RCC 7860 (cell line): ENCODE measurements around the gene GIN1.
"Not testable (repeated sequence)": the region's sequence is repeated elsewhere in the genome, so short reads cannot be mapped to it uniquely, and the experiment has no call there.

Source experiments
- DNase-seq: peaks from one replicate; pipeline ENCODE4 v3.0.0-alpha.2; 2015; ENCODE audit warnings: low spot score
- FAIRE-seq: peaks from 2 replicates; lab custom pipeline; 2012; peaks lifted over from hg19 to GRCh38; lab: Jason Lieb, UNC

Gene GIN1

GRCh38 chr5:103111468-103111867, 8.5 kb downstream of the GIN1 start:
- FAIRE-seq (no peak), DNase-seq (no peak)

DNA sequence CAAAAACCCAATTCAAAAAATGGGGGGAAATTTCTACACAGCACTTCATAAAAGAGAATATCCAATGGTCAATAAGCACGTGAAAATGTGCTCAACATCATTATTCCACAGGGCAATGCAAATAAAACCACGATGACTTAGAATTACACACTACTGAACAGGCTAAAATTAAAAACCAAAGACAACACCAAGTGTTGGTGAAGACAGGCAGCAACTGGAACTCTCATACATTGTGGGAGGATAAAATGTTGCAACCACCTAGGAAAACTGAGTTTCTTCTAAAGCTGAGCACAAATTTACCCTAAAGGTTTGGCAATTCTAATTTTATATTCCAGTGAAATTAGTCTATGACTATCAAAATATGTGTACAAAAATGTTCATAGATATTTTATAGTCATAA, 9.5 kb downstream of the GIN1 start:
- FAIRE-seq (no peak), DNase-seq (no peak)

DNA sequence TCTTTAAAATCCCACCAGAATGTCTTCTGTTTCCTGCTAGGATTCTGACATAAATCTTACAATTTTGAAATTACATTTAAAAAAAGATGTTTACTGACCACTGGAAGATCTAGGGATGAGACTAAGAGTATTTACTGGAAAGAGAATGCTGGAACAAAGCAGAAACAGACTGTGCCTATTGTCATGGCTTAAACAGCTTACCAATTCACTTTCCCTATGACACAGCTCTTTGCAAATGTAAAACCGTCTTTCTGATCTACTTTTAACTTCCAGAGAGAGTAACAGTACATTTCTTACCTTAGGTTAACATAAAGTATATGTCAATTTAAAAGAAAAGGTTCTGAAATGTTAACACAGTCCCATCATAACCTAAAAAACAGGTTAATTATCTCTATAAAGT, 10.7 kb downstream of the GIN1 start:
- FAIRE-seq (no peak), DNase-seq (no peak)

GRCh38 chr5:103108086-103108485, 11.9 kb downstream of the GIN1 start:
- FAIRE-seq (no peak), DNase-seq (no peak)

GRCh38 chr5:103102234-103102633, 17.7 kb downstream of the GIN1 start:
- no peak for FAIRE-seq

DNA sequence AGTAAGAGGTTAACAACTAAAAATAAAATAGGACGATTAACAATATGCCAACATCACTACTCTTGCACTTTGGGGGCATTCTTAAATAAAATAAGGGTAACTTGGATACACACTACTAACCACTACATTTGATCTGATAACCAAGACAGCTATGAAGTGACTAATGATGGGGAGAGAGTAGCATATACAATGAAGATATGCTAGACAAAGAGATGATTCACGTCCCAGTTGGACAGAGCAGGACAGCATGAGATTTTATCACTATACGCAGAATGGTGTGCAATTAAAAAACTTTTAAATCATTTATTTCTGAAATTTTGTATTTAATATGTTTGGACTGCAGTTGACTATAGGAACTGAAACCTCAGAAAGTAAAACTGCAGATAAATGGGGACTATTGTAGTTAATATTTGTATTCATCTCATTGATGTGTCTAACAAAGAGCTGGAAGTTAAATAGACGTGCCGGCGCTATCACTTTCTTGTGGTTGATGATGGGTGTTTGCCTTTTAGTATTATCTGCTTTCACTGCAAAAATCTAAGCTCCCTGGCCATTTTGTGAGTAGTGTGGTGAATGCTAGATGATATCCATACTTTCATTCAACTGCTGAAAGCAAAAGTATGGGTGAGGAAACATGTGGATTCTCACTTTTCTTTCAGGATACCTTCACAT, 18.7 kb downstream of the GIN1 start:
- FAIRE-seq (no peak), DNase-seq (no peak)

More at GRCh38 chr5:103102234-103102633, 17.7 kb downstream of the GIN1 start:
- no peak for DNase-seq

DNA sequence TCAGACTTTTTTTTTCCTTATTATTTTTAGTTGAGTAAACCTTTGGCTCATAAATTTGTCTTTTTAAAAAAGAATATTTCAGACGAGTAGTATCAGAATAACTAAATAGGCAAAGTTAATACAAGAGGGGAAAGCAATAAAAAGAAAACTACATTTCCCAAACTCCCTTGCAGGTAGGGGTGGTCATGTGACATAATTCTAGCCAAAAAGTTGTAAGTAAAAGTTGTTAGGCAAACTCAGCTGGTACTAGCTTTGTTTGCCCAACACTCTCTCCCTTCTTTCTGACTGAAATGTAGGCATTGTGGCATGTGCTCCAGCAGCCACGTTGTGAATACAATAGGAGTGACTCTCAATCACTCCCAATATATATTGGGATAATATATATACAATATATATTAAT, 20.9 kb downstream of the GIN1 start:
- DNase-seq, result no peak
- FAIRE-seq, result no peak

- DNase-seq (no peak), FAIRE-seq (no peak)
Observed at GRCh38 chr5:103094737-103095136, 25.2 kb downstream of the GIN1 start.

GRCh38 chr5:103093727-103094126, 26.2 kb downstream of the GIN1 start:
- no peak for DNase-seq
- FAIRE-seq, result no peak

DNA sequence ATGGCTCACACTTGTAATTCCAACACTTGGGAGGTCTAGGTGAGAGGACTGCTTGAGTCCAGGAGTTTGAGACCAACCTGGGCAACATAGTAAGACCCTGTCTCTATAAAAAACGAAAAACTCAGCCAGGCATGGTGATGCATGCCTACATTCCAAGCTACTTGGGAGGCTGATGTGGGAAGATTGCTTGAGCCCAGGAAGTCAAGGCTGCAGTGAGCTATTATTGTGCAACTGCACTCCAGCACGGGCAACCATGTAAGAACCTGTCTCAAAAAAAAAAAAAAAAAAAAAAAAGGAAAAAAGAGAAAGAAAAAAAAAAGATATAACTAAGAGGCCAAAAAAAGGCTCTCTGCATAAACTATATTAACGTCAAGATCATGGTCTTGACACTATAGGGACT, 27.3 kb downstream of the GIN1 start:
- FAIRE-seq (no peak), DNase-seq (no peak)

- FAIRE-seq (no peak), DNase-seq (no peak)
Observed at GRCh38 chr5:103090791-103091190, 29.1 kb downstream of the GIN1 start.

DNA sequence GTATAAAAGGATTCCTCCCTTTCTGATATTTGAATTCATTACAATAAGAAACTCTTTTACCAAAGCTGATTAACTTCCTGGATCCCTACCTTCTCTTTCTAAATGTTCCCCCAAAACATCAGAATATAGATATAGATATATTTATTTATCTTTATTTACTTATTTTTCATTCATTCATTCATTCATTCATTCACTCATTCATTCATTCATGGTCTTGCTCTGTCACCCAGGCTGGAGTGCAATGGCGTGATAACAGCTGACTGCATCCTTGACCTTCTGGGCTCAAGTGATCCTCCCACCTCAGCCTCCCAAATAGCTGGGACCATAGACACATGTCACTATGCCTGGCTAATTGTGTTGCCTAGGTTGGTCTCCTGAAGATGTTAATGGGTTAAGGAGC, 30.7 kb downstream of the GIN1 start:
- FAIRE-seq (no peak), DNase-seq (no peak)

- DNase-seq (no peak), FAIRE-seq (no peak)
Observed at GRCh38 chr5:103086547-103086946, 33.4 kb downstream of the GIN1 start.

- FAIRE-seq (no peak), DNase-seq (no peak)
Observed at GRCh38 chr5:103079796-103080195, 40.1 kb downstream of the GIN1 start.

- DNase-seq, result no peak
- no peak for FAIRE-seq
Observed at GRCh38 chr5:103075442-103075841, 44.5 kb downstream of the GIN1 start.

DNA sequence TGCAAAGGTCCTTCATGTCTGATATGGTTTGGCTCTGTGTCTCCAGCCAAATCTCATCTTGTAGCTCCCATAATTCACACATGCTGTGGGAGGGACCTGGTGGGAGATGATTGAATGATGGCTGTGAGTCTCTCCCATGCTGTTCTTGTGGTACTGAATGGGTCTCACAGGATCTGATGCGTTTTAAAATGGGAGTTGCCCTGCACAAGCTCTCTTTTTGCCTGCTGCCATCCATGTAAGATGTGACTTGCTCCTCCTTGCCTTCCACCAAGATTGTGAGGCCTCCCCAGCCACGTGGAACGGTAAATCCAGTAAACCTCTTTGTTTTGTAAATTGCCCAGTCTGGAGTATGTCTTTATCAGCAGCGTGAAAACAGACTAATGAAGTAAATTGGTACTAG, 46.4 kb downstream of the GIN1 start:
- not testable (repeated sequence) for FAIRE-seq, DNase-seq

GRCh38 chr5:103066326-103066725, 53.6 kb downstream of the GIN1 start:
- no peak for DNase-seq
- FAIRE-seq, result no peak

DNA sequence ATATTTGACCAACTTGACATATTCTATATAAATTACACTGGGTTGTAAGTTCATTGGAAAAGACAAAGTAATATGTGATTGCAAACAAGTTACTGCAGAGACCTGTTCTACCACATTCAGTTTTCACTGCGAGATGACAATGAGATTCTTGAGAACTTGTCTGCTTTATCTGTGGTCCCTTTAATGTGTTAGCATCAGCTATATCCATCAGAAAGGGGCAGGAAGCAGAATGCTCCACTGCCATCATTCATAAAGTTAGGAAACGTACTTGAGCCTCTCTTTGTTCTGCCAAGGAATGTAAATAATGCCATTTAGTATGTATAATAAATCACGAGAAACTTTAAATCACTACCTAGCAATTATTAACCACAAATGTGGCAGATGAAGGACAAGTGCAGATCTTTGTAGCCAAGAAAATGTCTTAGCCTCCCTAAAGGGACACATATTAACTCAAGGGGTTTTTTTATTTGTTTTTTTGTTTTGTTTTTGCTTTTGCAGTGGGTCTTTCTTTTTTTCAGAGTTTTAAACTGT, 59.4 kb downstream of the GIN1 start:
- FAIRE-seq (no peak), DNase-seq (no peak)

- no peak for DNase-seq
- FAIRE-seq, result no peak
Observed at GRCh38 chr5:103059525-103059924, 60.4 kb downstream of the GIN1 start.

DNA sequence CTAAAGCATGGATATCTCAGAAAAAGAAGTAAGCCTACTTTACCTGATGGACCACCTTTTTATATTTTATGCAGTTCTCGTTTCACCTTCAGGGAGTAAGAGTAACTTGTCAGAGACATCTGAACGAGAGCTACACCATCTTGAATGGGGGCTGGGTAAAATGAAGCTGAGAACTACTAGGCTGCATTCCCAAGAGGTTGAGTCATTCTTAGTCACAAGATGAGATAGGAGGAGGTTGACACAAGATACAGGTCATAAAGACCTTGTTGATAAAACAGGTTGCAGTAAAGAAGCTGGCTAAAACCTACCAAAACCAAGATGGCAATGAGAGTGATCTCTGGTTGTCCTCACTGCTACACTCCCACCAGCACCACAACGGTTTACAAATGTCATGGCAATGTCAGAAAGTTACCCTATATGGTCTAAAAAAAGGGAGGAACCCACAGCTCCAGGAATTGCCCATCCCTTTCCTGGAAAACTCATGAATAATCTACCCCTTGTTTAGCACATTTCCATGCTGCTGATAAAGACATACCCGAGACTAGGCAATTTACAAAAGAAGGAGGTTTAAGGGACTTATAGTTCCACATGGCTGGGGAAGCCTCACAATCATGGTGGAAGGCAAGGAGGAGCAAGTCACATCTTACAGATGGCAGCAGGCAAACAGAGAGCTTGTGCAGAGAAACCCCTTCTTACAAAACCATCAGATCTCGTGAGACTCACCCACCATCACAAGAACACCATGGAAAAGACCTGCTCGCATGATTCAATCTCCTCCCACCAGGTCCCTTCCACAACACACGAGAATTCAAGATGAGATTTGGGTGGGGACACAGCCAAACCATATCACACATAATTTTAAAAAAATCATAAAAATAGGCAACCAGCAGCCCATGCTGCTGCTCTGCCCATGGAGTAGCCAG, 62.5 kb downstream of the GIN1 start:
- FAIRE-seq (peak; percentile 77), DNase-seq (peak; percentile 79)

GRCh38 chr5:103046706-103047105, 73.2 kb downstream of the GIN1 start:
- FAIRE-seq, result not testable (repeated sequence)

More at GRCh38 chr5:103046706-103047105, 73.2 kb downstream of the GIN1 start:
- not testable (repeated sequence) for DNase-seq
